Measurements from ENCODE around the gene ANHX.

The ANHX gene

DNA sequence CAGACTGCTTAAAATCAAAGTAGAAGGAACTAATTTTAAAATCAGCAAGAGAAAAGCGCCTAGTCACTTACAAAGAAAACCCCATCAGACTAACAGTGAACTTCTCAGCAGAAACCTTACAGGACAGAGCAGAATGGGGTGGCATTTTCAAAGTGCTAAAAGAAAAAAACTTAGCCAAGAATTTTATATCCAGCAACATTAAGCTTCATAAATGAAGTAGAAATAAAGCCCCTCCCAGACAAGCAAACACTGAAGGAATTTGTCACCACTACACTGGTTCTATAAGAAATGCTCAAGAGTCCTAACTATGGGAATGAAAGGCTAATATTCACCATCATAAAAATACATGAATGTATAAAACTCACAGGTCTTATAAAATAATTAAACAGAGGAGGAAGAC is 60.8 kb downstream of the ANHX start:
- H3K9me3 Mint-ChIP-seq, result peaks cover 57% of the 10 kb centered on the region
- H3K27ac Mint-ChIP-seq, result no peak overlapping the region
- no peaks in the 10 kb centered on the region for H3K4me1 Mint-ChIP-seq
- ATAC-seq (no peak), DNase-seq (no peak)
- no peaks in the 10 kb centered on the region for H3K27me3 Mint-ChIP-seq
- H3K36me3 Mint-ChIP-seq (ENCODE audit: low read depth), result peaks cover 19% of the 10 kb centered on the region
- H3K4me3 Mint-ChIP-seq, result no peak overlapping the region

DNA sequence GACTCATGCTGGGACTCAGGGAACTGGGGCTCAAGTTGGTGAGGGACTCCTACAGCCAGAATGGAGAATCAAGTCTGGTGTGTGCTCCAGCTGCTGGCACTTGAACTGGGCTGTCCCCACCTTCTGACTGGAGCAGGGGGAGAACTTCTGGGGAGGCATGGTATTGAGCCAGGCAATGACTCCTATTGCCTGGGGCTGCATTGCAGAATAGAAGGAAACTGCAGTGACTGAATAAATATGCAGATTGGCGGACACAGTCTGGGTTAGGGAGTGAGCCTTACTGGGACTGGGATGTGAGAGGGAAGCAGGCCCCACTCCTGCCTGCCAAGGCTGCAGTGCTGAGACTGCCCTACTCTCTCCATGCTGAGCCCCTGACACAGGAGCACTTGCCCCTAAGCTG is 63.2 kb downstream of the ANHX start:
- DNase-seq, result no peak
- H3K9me3 Mint-ChIP-seq, result peaks cover 66% of the 10 kb centered on the region
- no peak for ATAC-seq
- no peaks in the 10 kb centered on the region for H3K27me3 Mint-ChIP-seq
- H3K27ac Mint-ChIP-seq, result no peak overlapping the region
- H3K36me3 Mint-ChIP-seq (ENCODE audit: low read depth), result peaks cover 22% of the 10 kb centered on the region
- no peak overlapping the region for H3K4me3 Mint-ChIP-seq
- no peaks in the 10 kb centered on the region for H3K4me1 Mint-ChIP-seq
